Esophagus mucosa (tissue), 1 donor: ENCODE data around the gene EPHB2. TPM values are rescaled to one million over a fixed set of nuclear protein-coding genes. Genes with fewer than 3 reads are reported as not detected.

Experiments used
- ATAC-seq: fragments of 200-7000 bp; cut with Tn5 transposase; one replicate; pipeline ENCODE4 v1.9.1; 2020
- total RNA-seq: library from RNA; stranded (reverse); gene quantifications from one replicate; pipeline ENCODE4 v1.2.4, GENCODE V29; 2023
- donor health status: DM: yes; HTN: yes; CAD: no.

Gene EPHB2
- total RNA-seq, 1 donor from 2014 or later = 2.2 TPM

GRCh38 chr1:22863766-22864165, 153.1 kb downstream of the EPHB2 start:
- ATAC-seq = no peak

- ATAC-seq = no peak
These were observed 154.2 kb downstream of the EPHB2 start for GRCh38 chr1:22864886-22865285.

- no peak for ATAC-seq
These were observed 155.1 kb downstream of the EPHB2 start for GRCh38 chr1:22865736-22866135.

GRCh38 chr1:22866868-22867267, 156.2 kb downstream of the EPHB2 start:
- ATAC-seq = no peak

- ATAC-seq = no peak
These were observed 157.7 kb downstream of the EPHB2 start for GRCh38 chr1:22868331-22868730.

- ATAC-seq = no peak
These were observed 158.7 kb downstream of the EPHB2 start for GRCh38 chr1:22869325-22869724.

GRCh38 chr1:22870201-22870871, 159.7 kb downstream of the EPHB2 start:
- peak; percentile 4 for ATAC-seq

- ATAC-seq = peak; percentile 94
These were observed 162.5 kb downstream of the EPHB2 start for GRCh38 chr1:22872981-22873664.

- no peak for ATAC-seq
These were observed 164.1 kb downstream of the EPHB2 start for GRCh38 chr1:22874785-22875184.

- no peak for ATAC-seq
These were observed 164.6 kb downstream of the EPHB2 start for GRCh38 chr1:22875241-22875640.

GRCh38 chr1:22875841-22876240, 165.2 kb downstream of the EPHB2 start:
- no peak for ATAC-seq

- peak; percentile 19 for ATAC-seq
These were observed 165.9 kb downstream of the EPHB2 start for GRCh38 chr1:22876359-22877111.

- no peak for ATAC-seq
These were observed 166.7 kb downstream of the EPHB2 start for GRCh38 chr1:22877112-22877915.

- ATAC-seq = no peak
These were observed 167.3 kb downstream of the EPHB2 start for GRCh38 chr1:22877980-22878379.

GRCh38 chr1:22878626-22879025, 168.0 kb downstream of the EPHB2 start:
- ATAC-seq = peak; percentile 80

GRCh38 chr1:22879445-22879844, 168.8 kb downstream of the EPHB2 start:
- no peak for ATAC-seq

GRCh38 chr1:22880174-22880601, 169.5 kb downstream of the EPHB2 start:
- peak; percentile 40 for ATAC-seq

- no peak for ATAC-seq
These were observed 172.8 kb downstream of the EPHB2 start for GRCh38 chr1:22883406-22883805.

- ATAC-seq = no peak
These were observed 174.3 kb downstream of the EPHB2 start for GRCh38 chr1:22884806-22885530.

- ATAC-seq = no peak
These were observed 175.6 kb downstream of the EPHB2 start for GRCh38 chr1:22886211-22886610.

- no peak for ATAC-seq
These were observed 176.9 kb downstream of the EPHB2 start for GRCh38 chr1:22887491-22887890.
